GM12878 (cell line): Measurements from ENCODE around the gene MAPKAP1. TPM values are rescaled to one million over a fixed set of nuclear protein-coding genes. Genes with fewer than 3 reads are reported as not detected.

Experiments
- ATAC-seq: fragments of 200-7000 bp; cut with Tn5 transposase; 3 replicates; pipeline ENCODE4 v1.9.1; 2020; ENCODE audit warnings: mild to moderate bottlenecking, moderate library complexity
- BruUV-seq: library from RNA; stranded (reverse); fragments of 400-500 nt; replicated peaks from 2 replicates; lab custom pipeline; 2021; lab: Mats Ljungman, UMichigan
- CTCF ChIA-PET: fragments of 300-600 bp; sonication (Branson Sonifier 250); formaldehyde crosslinking; extraction: SDS; loops from one replicate; lab custom pipeline; 2021; ENCODE audit warnings: inconsistent platforms; lab: Yijun Ruan, JAX
- POLR2A ChIA-PET: fragments of 350-600 bp; formaldehyde crosslinking; extraction: SDS; loops from one replicate; lab custom pipeline; 2021; ENCODE audit warnings: inconsistent platforms; lab: Charles Lee
- RAD21 ChIA-PET: fragments of 300-600 bp; sonication (Branson Sonifier 250); formaldehyde crosslinking; loops from one replicate; lab custom pipeline; 2023; ENCODE audit warnings: antibody characterized with exemption; ENCODE audit not compliant: unreplicated experiment; lab: Charles Lee
- SMC1A ChIA-PET: fragments of 300-600 bp; sonication (Branson Sonifier 250); formaldehyde crosslinking; loops from one replicate; lab custom pipeline; 2023; ENCODE audit not compliant: unreplicated experiment, uncharacterized antibody; lab: Charles Lee
- DNase-seq: peaks from one replicate; pipeline ENCODE4 v3.0.0-alpha.2; 2011; ENCODE audit warnings: low read depth, low spot score
- FAIRE-seq: peaks from 3 replicates; lab custom pipeline; 2011; peaks lifted over from hg19 to GRCh38; lab: Jason Lieb, UNC
- H2AFZ ChIP-seq: 2 replicates; pipeline ENCODE4 v1.6.0; 2011; ENCODE audit warnings: low read depth, low read length, control low read depth; ENCODE audit not compliant: control insufficient read depth
- H3K27ac ChIP-seq: 2 replicates; pipeline ENCODE4 v1.5.1; 2011; ENCODE audit warnings: control low read depth; ENCODE audit not compliant: control insufficient read depth, insufficient read depth
- H3K27me3 ChIP-seq, 2 experiments: replicated peaks in 1 of 2; 2 replicates each; pipeline versions ENCODE4 v1.6.0 to v1.6.1; 2011; ENCODE audit warnings: low read length in 1 of 2; ENCODE audit not compliant: control insufficient read depth in 2 of 2, insufficient read depth in 2 of 2
- H3K36me3 ChIP-seq, 2 experiments: 2 replicates each; pipeline ENCODE4 v1.5.1; 2011; ENCODE audit warnings: low read length in 1 of 2; ENCODE audit not compliant: control insufficient read depth in 2 of 2, insufficient read depth in 2 of 2
- H3K4me1 ChIP-seq: 2 replicates; pipeline ENCODE4 v1.6.1; 2011; ENCODE audit warnings: mild to moderate bottlenecking, low read length, moderate library complexity, mixed read lengths; ENCODE audit not compliant: control insufficient read depth, insufficient read depth
- H3K4me2 ChIP-seq: 2 replicates; pipeline ENCODE4 v1.6.0; 2011; ENCODE audit warnings: control low read depth; ENCODE audit not compliant: control insufficient read depth, insufficient read depth
- H3K4me3 ChIP-seq: fragments of 200-600 bp; sonication (generic); 2 replicates; pipeline ENCODE4 v1.5.1; 2016
- H3K79me2 ChIP-seq: 2 replicates; pipeline ENCODE4 v1.6.0; 2011; ENCODE audit warnings: low read length; ENCODE audit not compliant: control insufficient read depth, insufficient read depth
- H3K9ac ChIP-seq: 2 replicates; pipeline ENCODE4 v1.8.0; 2011; ENCODE audit warnings: low read length, control low read depth, mixed read lengths; ENCODE audit not compliant: control insufficient read depth, insufficient read depth
- H3K9me3 ChIP-seq: replicated peaks from 3 replicates; pipeline ENCODE4 v1.5.1; 2011; ENCODE audit warnings: mild to moderate bottlenecking, low read length; ENCODE audit not compliant: control insufficient read depth, insufficient read depth
- H4K20me1 ChIP-seq: 2 replicates; pipeline ENCODE4 v1.6.0; 2011; ENCODE audit not compliant: control insufficient read depth, insufficient read depth
- ATF7 ChIP-seq: fragments of 450-650 bp; IDR thresholded peaks from 2 replicates; pipeline ENCODE4 v1.6.1; 2016; ENCODE audit warnings: low read depth, mild to moderate bottlenecking
- BACH1 ChIP-seq: fragments of 450-650 bp; IDR thresholded peaks from 2 replicates; pipeline ENCODE4 v1.6.1; 2017; ENCODE audit warnings: mild to moderate bottlenecking, borderline replicate concordance
- IKZF1 ChIP-seq: fragments of 450-650 bp; conservative IDR thresholded peaks from 2 replicates; pipeline ENCODE4 v1.6.1; 2017; ENCODE audit warnings: antibody characterized with exemption, mild to moderate bottlenecking
- MLLT1 ChIP-seq: fragments of 450-650 bp; IDR thresholded peaks from 2 replicates; pipeline ENCODE4 v1.6.1; 2016; ENCODE audit warnings: mild to moderate bottlenecking
- NR2C1 ChIP-seq: fragments of 450-650 bp; IDR thresholded peaks from 2 replicates; pipeline ENCODE4 v1.6.1; 2017; ENCODE audit warnings: antibody characterized with exemption, mild to moderate bottlenecking, moderate library complexity
- RUNX3 ChIP-seq: IDR thresholded peaks from 2 replicates; pipeline ENCODE4 v1.6.1; 2012; ENCODE audit warnings: low read length, inconsistent platforms
- SPI1 ChIP-seq: IDR thresholded peaks from 2 replicates; pipeline ENCODE4 v1.6.1; 2011; ENCODE audit warnings: low read depth, mild to moderate bottlenecking, low read length, moderate library complexity, borderline replicate concordance; ENCODE audit not compliant: insufficient read depth
- TCF7 ChIP-seq: IDR thresholded peaks from 2 replicates; pipeline ENCODE4 v1.6.1; 2014; ENCODE audit warnings: antibody characterized with exemption, borderline replicate concordance
- WGBS: methylation state at CpG from one replicate; pipeline ENCODE4 v1.1.6; 2016; ENCODE audit warnings: low lambda C conversion rate; ENCODE audit not compliant: insufficient replicate concordance, insufficient coverage; ENCODE audit errors: missing lambda C conversion rate; 5-methylcytosine and 5-hydroxymethylcytosine counted together
- in situ Hi-C: fragments of 300-500 bp; cut with MboI; formaldehyde crosslinking; loops from 9 replicates; pipeline ENCODE4 v1.14.3; 2018; ENCODE audit warnings: mixed read lengths
- intact Hi-C: fragments of 100-400 bp; cut with micrococcal nuclease; formaldehyde crosslinking; loops from one replicate; pipeline ENCODE4 v1.14.2; 2022; ENCODE audit not compliant: unreplicated experiment
- polyA plus RNA-seq, 11 experiments: library from polyadenylated mRNA; depleted of rRNA in 4 of 11; unstranded in 6 of 11; stranded (reverse) in 5 of 11; fragments of >200 nt; fragmentation: Nextera tagmentation in 4 of 11; fragmentation: Illumina TruSeq in 1 of 11; extraction: Ambion mirVana in 4 of 11; extraction: Trizol in 1 of 11; gene quantifications; 1 replicate in 1 of 11; 2 replicates in 10 of 11; pipeline versions ENCODE4 v1.2.1 to v1.2.3, GENCODE V29; 2011 to 2016; ENCODE audit warnings: inconsistent platforms in 2 of 11, missing spikeins in 2 of 11, low read depth in 1 of 11
- total RNA-seq, 4 experiments: library from RNA; depleted of rRNA in 3 of 4; stranded (reverse); fragments of >200 nt in 3 of 4; fragmentation: Illumina TruSeq in 1 of 4; extraction: Trizol in 1 of 4; gene quantifications; 2 replicates each; pipeline versions ENCODE4 v1.2.1 to v1.2.3, GENCODE V29; 2013 to 2021
- TF ChIP-seq, protein P1 (sequence below): IDR thresholded peaks from 2 replicates; pipeline ENCODE4 v1.6.1; 2011; ENCODE audit warnings: low read depth, low read length, improper control_type of control experiment, borderline replicate concordance

The MAPKAP1 gene
- total and polyA plus RNA-seq, 10 of the 15 experiments (the other 5 are each of a cell fraction or from before 2014, with no cell fraction given): 5.1 to 188 (median 105) TPM

- ATAC-seq: no peak
- ChIA-PET SMC1A (interaction anchor here (0.9 to 2.4 kb wide), 6 partner anchors 15 to 185 kb away, joined by 3 to 11 read pairs (median 4); no protein-coding TSS in a partner anchor), RAD21 (interaction anchor here (1.5 kb wide), 1 partner anchor 111 kb away, joined by 4 read pairs; no protein-coding TSS in a partner anchor), CTCF (interaction anchor here (1.0 kb wide), 1 partner anchor 39 kb away, joined by 3 read pairs; no protein-coding TSS in a partner anchor), POLR2A (no interaction called here)
- H3K9ac ChIP-seq: no peak overlapping the region
- H3K4me2 ChIP-seq: no peak overlapping the region
- DNase-seq: no peak
- BruUV-seq: no TSS peak
- H3K36me3 ChIP-seq: no peaks in the 10 kb centered on the region
- intact Hi-C loops: no loop called here
- no peaks in the 10 kb centered on the region for H3K9me3 ChIP-seq
- peaks cover 7% of the 10 kb centered on the region for H3K4me1 ChIP-seq
- TF ChIP-seq RUNX3 (no peak), IKZF1 (no peak), BACH1 (no peak), ATF7 (no peak), SPI1 (no peak), NR2C1 (no peak), MLLT1 (no peak), TCF7 (no peak)
- TF ChIP-seq, protein P1, sequence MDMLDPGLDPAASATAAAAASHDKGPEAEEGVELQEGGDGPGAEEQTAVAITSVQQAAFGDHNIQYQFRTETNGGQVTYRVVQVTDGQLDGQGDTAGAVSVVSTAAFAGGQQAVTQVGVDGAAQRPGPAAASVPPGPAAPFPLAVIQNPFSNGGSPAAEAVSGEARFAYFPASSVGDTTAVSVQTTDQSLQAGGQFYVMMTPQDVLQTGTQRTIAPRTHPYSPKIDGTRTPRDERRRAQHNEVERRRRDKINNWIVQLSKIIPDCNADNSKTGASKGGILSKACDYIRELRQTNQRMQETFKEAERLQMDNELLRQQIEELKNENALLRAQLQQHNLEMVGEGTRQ: no peak
- H3K79me2 ChIP-seq: peaks cover 17% of the 10 kb centered on the region
- H3K27me3 ChIP-seq: no peaks in the 10 kb centered on the region
- WGBS: 44% methylated on average over 5 of the region's 5 CpGs
- H3K27ac ChIP-seq: no peak overlapping the region
- no peak overlapping the region for H3K4me3 ChIP-seq
- FAIRE-seq: no peak
- in situ Hi-C loops: no loop called here
- H2AFZ ChIP-seq: no peak overlapping the region
- no peaks in the 10 kb centered on the region for H4K20me1 ChIP-seq
Measured at GRCh38 chr9:125743682-125744428, 36.8 kb upstream of the MAPKAP1 start.
